CMK (cell line): ENCODE measurements around the gene DNAH9.

Source experiments
- DNase-seq: peaks from one replicate; pipeline ENCODE4 v3.0.0-alpha.2; 2010; ENCODE audit warnings: low read depth

The DNAH9 gene

GRCh38 chr17:11610999-11611566 is 12.8 kb downstream of the DNAH9 start:
- no peak for DNase-seq

GRCh38 chr17:11612956-11613355 is 14.7 kb downstream of the DNAH9 start:
- DNase-seq = no peak

- DNase-seq = no peak
These were observed 20.7 kb downstream of the DNAH9 start for GRCh38 chr17:11618861-11619566.

- no peak for DNase-seq
These were observed 24.2 kb downstream of the DNAH9 start for GRCh38 chr17:11622492-11622891.

- DNase-seq = no peak
These were observed 26.7 kb downstream of the DNAH9 start for GRCh38 chr17:11624976-11625375.

- no peak for DNase-seq
These were observed 27.6 kb downstream of the DNAH9 start for GRCh38 chr17:11625878-11626277.

- DNase-seq = no peak
These were observed 29.2 kb downstream of the DNAH9 start for GRCh38 chr17:11627301-11627940.

- DNase-seq = no peak
These were observed 30.1 kb downstream of the DNAH9 start for GRCh38 chr17:11628374-11628773.

- DNase-seq = no peak
These were observed 30.6 kb downstream of the DNAH9 start for GRCh38 chr17:11628831-11629230.

- no peak for DNase-seq
These were observed 38.5 kb downstream of the DNAH9 start for GRCh38 chr17:11636771-11637170.

GRCh38 chr17:11637796-11638195 is 39.5 kb downstream of the DNAH9 start:
- DNase-seq = no peak

- DNase-seq = no peak
These were observed 40.5 kb downstream of the DNAH9 start for GRCh38 chr17:11638700-11639265.

GRCh38 chr17:11639736-11640462 is 41.6 kb downstream of the DNAH9 start:
- DNase-seq = no peak

GRCh38 chr17:11640463-11640814 is 42.2 kb downstream of the DNAH9 start:
- no peak for DNase-seq

- DNase-seq = no peak
These were observed 43.4 kb downstream of the DNAH9 start for GRCh38 chr17:11641521-11642275.

GRCh38 chr17:11642655-11643054 is 44.4 kb downstream of the DNAH9 start:
- DNase-seq = no peak

GRCh38 chr17:11643851-11644250 is 45.6 kb downstream of the DNAH9 start:
- DNase-seq = no peak

GRCh38 chr17:11644265-11645212 is 46.3 kb downstream of the DNAH9 start:
- peak; percentile 55 for DNase-seq

GRCh38 chr17:11645426-11645825 is 47.2 kb downstream of the DNAH9 start:
- no peak for DNase-seq

- no peak for DNase-seq
These were observed 52.8 kb downstream of the DNAH9 start for GRCh38 chr17:11651089-11651488.

GRCh38 chr17:11668618-11669017 is 70.3 kb downstream of the DNAH9 start:
- no peak for DNase-seq
